GM12878 (cell line): ENCODE measurements around the gene RBKS. TPM values are rescaled to one million over a fixed set of nuclear protein-coding genes. Genes with fewer than 3 reads are reported as not detected.

Experiments used
- ATAC-seq: fragments of 200-7000 bp; cut with Tn5 transposase; 3 replicates; pipeline ENCODE4 v1.9.1; 2020; ENCODE audit warnings: mild to moderate bottlenecking, moderate library complexity
- BruUV-seq: library from RNA; stranded (reverse); fragments of 400-500 nt; replicated peaks from 2 replicates; lab custom pipeline; 2021; lab: Mats Ljungman, UMichigan
- CTCF ChIA-PET: fragments of 300-600 bp; sonication (Branson Sonifier 250); formaldehyde crosslinking; extraction: SDS; loops from one replicate; lab custom pipeline; 2021; ENCODE audit warnings: inconsistent platforms; lab: Yijun Ruan, JAX
- POLR2A ChIA-PET: fragments of 350-600 bp; formaldehyde crosslinking; extraction: SDS; loops from one replicate; lab custom pipeline; 2021; ENCODE audit warnings: inconsistent platforms; lab: Charles Lee
- RAD21 ChIA-PET: fragments of 300-600 bp; sonication (Branson Sonifier 250); formaldehyde crosslinking; loops from one replicate; lab custom pipeline; 2023; ENCODE audit warnings: antibody characterized with exemption; ENCODE audit not compliant: unreplicated experiment; lab: Charles Lee
- SMC1A ChIA-PET: fragments of 300-600 bp; sonication (Branson Sonifier 250); formaldehyde crosslinking; loops from one replicate; lab custom pipeline; 2023; ENCODE audit not compliant: unreplicated experiment, uncharacterized antibody; lab: Charles Lee
- DNase-seq: peaks from one replicate; pipeline ENCODE4 v3.0.0-alpha.2; 2011; ENCODE audit warnings: low read depth, low spot score
- FAIRE-seq: peaks from 3 replicates; lab custom pipeline; 2011; peaks lifted over from hg19 to GRCh38; lab: Jason Lieb, UNC
- H2AFZ ChIP-seq: 2 replicates; pipeline ENCODE4 v1.6.0; 2011; ENCODE audit warnings: low read depth, low read length, control low read depth; ENCODE audit not compliant: control insufficient read depth
- H3K27ac ChIP-seq: 2 replicates; pipeline ENCODE4 v1.5.1; 2011; ENCODE audit warnings: control low read depth; ENCODE audit not compliant: control insufficient read depth, insufficient read depth
- H3K27me3 ChIP-seq, 2 experiments: replicated peaks in 1 of 2; 2 replicates each; pipeline versions ENCODE4 v1.6.0 to v1.6.1; 2011; ENCODE audit warnings: low read length in 1 of 2; ENCODE audit not compliant: control insufficient read depth in 2 of 2, insufficient read depth in 2 of 2
- H3K36me3 ChIP-seq, 2 experiments: 2 replicates each; pipeline ENCODE4 v1.5.1; 2011; ENCODE audit warnings: low read length in 1 of 2; ENCODE audit not compliant: control insufficient read depth in 2 of 2, insufficient read depth in 2 of 2
- H3K4me1 ChIP-seq: 2 replicates; pipeline ENCODE4 v1.6.1; 2011; ENCODE audit warnings: mild to moderate bottlenecking, low read length, moderate library complexity, mixed read lengths; ENCODE audit not compliant: control insufficient read depth, insufficient read depth
- H3K4me2 ChIP-seq: 2 replicates; pipeline ENCODE4 v1.6.0; 2011; ENCODE audit warnings: control low read depth; ENCODE audit not compliant: control insufficient read depth, insufficient read depth
- H3K4me3 ChIP-seq: fragments of 200-600 bp; sonication (generic); 2 replicates; pipeline ENCODE4 v1.5.1; 2016
- H3K79me2 ChIP-seq: 2 replicates; pipeline ENCODE4 v1.6.0; 2011; ENCODE audit warnings: low read length; ENCODE audit not compliant: control insufficient read depth, insufficient read depth
- H3K9ac ChIP-seq: 2 replicates; pipeline ENCODE4 v1.8.0; 2011; ENCODE audit warnings: low read length, control low read depth, mixed read lengths; ENCODE audit not compliant: control insufficient read depth, insufficient read depth
- H3K9me3 ChIP-seq: replicated peaks from 3 replicates; pipeline ENCODE4 v1.5.1; 2011; ENCODE audit warnings: mild to moderate bottlenecking, low read length; ENCODE audit not compliant: control insufficient read depth, insufficient read depth
- H4K20me1 ChIP-seq: 2 replicates; pipeline ENCODE4 v1.6.0; 2011; ENCODE audit not compliant: control insufficient read depth, insufficient read depth
- BRCA1 ChIP-seq: IDR thresholded peaks from 2 replicates; pipeline ENCODE4 v1.6.1; 2011; ENCODE audit warnings: low read depth, low read length, improper control_type of control experiment
- CBX3 ChIP-seq: fragments of 200-600 bp; sonication (generic); IDR thresholded peaks from 2 replicates; pipeline ENCODE4 v1.6.1; 2016; ENCODE audit warnings: low read depth, borderline replicate concordance
- CREB1 ChIP-seq: IDR thresholded peaks from 2 replicates; pipeline ENCODE4 v1.6.1; 2012; ENCODE audit warnings: low read depth, mild to moderate bottlenecking, inconsistent platforms
- FOXM1 ChIP-seq: IDR thresholded peaks from 2 replicates; pipeline ENCODE4 v1.6.1; 2012; ENCODE audit warnings: low read depth, mild to moderate bottlenecking, inconsistent platforms, low read length, moderate library complexity
- IRF3 ChIP-seq: fragments of 450-650 bp; IDR thresholded peaks from 2 replicates; pipeline ENCODE4 v1.6.1; 2014; ENCODE audit warnings: mild to moderate bottlenecking
- MEF2B ChIP-seq: fragments of 450-650 bp; IDR thresholded peaks from 2 replicates; pipeline ENCODE4 v1.6.1; 2018; ENCODE audit warnings: mild to moderate bottlenecking, moderate library complexity; ENCODE audit not compliant: partially characterized antibody, poor library complexity, severe bottlenecking
- MXI1 ChIP-seq: fragments of 150-350 bp; IDR thresholded peaks from 2 replicates; pipeline ENCODE4 v1.6.1; 2011; ENCODE audit warnings: low read depth, mild to moderate bottlenecking, inconsistent platforms, low read length, improper control_type of control experiment
- MYC ChIP-seq: IDR thresholded peaks from 2 replicates; pipeline ENCODE4 v1.6.1; 2011; ENCODE audit warnings: mild to moderate bottlenecking, low read length, moderate library complexity, inconsistent platforms; ENCODE audit not compliant: insufficient read depth, insufficient replicate concordance, insufficient read length, severe bottlenecking
- NR2C1 ChIP-seq: fragments of 450-650 bp; IDR thresholded peaks from 2 replicates; pipeline ENCODE4 v1.6.1; 2017; ENCODE audit warnings: antibody characterized with exemption, mild to moderate bottlenecking, moderate library complexity
- SRF ChIP-seq, 2 experiments: IDR thresholded peaks; 2 replicates each; pipeline ENCODE4 v1.6.1; 2011; ENCODE audit warnings: low read depth in 2 of 2, low read length in 2 of 2, mild to moderate bottlenecking in 1 of 2, moderate library complexity in 1 of 2
- SUZ12 ChIP-seq: fragments of 200-600 bp; sonication (generic); IDR thresholded peaks from one replicate; pipeline ENCODE4 v1.6.1; 2018; ENCODE audit warnings: antibody characterized with exemption, mild to moderate bottlenecking; ENCODE audit not compliant: unreplicated experiment
- TAF1 ChIP-seq: IDR thresholded peaks from 2 replicates; pipeline ENCODE4 v1.6.1; 2011; ENCODE audit warnings: mild to moderate bottlenecking, low read depth, low read length, borderline replicate concordance
- TBL1XR1 ChIP-seq: IDR thresholded peaks from 2 replicates; pipeline ENCODE4 v1.6.1; 2012; ENCODE audit warnings: low read depth, low read length, improper control_type of control experiment
- ZNF384 ChIP-seq: IDR thresholded peaks from 2 replicates; pipeline ENCODE4 v1.6.1; 2012; ENCODE audit warnings: low read depth, mild to moderate bottlenecking, low read length, improper control_type of control experiment, borderline replicate concordance
- WGBS: methylation state at CpG from one replicate; pipeline ENCODE4 v1.1.6; 2016; ENCODE audit warnings: low lambda C conversion rate; ENCODE audit not compliant: insufficient replicate concordance, insufficient coverage; ENCODE audit errors: missing lambda C conversion rate; 5-methylcytosine and 5-hydroxymethylcytosine counted together
- in situ Hi-C: fragments of 300-500 bp; cut with MboI; formaldehyde crosslinking; loops from 9 replicates; pipeline ENCODE4 v1.14.3; 2018; ENCODE audit warnings: mixed read lengths
- intact Hi-C: fragments of 100-400 bp; cut with micrococcal nuclease; formaldehyde crosslinking; loops from one replicate; pipeline ENCODE4 v1.14.2; 2022; ENCODE audit not compliant: unreplicated experiment
- polyA plus RNA-seq, 11 experiments: library from polyadenylated mRNA; depleted of rRNA in 4 of 11; unstranded in 6 of 11; stranded (reverse) in 5 of 11; fragments of >200 nt; fragmentation: Nextera tagmentation in 4 of 11; fragmentation: Illumina TruSeq in 1 of 11; extraction: Ambion mirVana in 4 of 11; extraction: Trizol in 1 of 11; gene quantifications; 1 replicate in 1 of 11; 2 replicates in 10 of 11; pipeline versions ENCODE4 v1.2.1 to v1.2.3, GENCODE V29; 2011 to 2016; ENCODE audit warnings: inconsistent platforms in 2 of 11, missing spikeins in 2 of 11, low read depth in 1 of 11
- total RNA-seq, 4 experiments: library from RNA; depleted of rRNA in 3 of 4; stranded (reverse); fragments of >200 nt in 3 of 4; fragmentation: Illumina TruSeq in 1 of 4; extraction: Trizol in 1 of 4; gene quantifications; 2 replicates each; pipeline versions ENCODE4 v1.2.1 to v1.2.3, GENCODE V29; 2013 to 2021
- TF ChIP-seq, protein P1 (sequence below): IDR thresholded peaks from 2 replicates; pipeline ENCODE4 v1.6.1; 2011; ENCODE audit warnings: mild to moderate bottlenecking, low read depth, low read length, moderate library complexity; ENCODE audit not compliant: insufficient replicate concordance
- TF ChIP-seq, protein P2 (sequence below): IDR thresholded peaks from 2 replicates; pipeline ENCODE4 v1.6.1; 2011; ENCODE audit warnings: low read depth, low read length, improper control_type of control experiment, borderline replicate concordance

Gene RBKS
- total and polyA plus RNA-seq, 10 of the 15 experiments (the other 5 are each of a cell fraction or from before 2014, with no cell fraction given), result 0.39 to 1.8 (median 1.0) TPM

DNA sequence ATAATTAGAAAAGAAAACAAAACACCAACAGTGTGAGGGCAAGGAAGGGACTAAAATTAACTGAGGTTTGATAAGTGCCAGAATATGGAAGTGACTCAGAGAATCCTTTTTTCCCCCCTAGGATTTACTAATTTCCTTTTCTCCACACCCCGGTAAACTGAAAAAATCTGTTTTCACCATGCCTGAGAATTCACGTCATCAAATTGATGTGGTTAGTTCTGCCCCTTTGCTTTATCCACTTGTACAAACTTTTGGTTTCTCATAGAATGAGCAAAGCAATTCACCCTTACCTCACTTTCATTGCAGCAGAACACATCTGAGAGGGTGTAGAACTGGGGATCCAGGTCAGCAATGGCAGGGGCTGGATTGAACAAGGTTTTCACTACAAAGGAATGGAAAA lies 57.8 kb downstream of the RBKS start (continued):
- TF ChIP-seq, protein P1, sequence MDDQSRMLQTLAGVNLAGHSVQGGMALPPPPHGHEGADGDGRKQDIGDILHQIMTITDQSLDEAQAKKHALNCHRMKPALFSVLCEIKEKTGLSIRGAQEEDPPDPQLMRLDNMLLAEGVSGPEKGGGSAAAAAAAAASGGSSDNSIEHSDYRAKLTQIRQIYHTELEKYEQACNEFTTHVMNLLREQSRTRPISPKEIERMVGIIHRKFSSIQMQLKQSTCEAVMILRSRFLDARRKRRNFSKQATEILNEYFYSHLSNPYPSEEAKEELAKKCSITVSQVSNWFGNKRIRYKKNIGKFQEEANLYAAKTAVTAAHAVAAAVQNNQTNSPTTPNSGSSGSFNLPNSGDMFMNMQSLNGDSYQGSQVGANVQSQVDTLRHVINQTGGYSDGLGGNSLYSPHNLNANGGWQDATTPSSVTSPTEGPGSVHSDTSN, result no peak
- no peak for TF ChIP-seq SRF (IDR thresholded peaks at IDR 0.05; ENCODE audit: low read depth in 2 of 2, low read length in 2 of 2)
- TF ChIP-seq, all 136 proteins: peak for 0

DNA sequence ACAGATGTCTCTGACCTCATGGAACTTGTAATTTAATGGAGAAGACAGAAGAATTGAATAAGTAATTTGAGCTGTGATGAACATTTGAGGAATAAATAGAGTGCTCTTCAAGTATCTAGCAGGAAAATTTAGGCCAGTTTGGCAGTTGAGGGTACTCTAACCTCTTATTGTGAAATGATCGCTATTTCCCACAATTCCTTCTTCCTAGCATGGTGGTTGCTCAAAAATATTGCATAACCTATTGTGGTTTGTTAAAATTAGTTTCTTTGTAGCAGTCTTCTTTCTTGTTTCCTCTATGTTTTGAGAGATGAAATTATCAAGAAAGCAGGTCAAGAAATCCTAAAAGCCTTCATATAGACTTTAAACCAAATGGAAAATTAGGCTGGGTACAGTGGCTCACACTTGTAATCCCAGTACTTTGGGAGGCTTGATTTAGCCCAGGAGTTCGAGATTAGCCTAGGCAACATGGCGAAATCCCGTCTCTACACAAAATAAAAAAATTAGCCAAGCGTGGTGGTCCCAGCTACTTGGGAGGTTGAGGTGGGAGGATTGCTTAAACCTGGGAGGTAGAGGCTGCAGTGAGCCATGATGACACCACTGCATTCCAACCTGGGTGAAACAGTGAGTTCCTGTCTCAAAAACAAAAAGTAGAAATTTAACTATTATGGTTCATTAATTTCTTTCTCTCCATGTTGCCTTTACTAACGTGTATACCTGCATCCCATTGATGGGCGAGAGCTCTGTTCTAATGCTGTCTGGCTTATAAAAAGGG lies 58.7 kb downstream of the RBKS start:
- H3K36me3 ChIP-seq, result no peaks in the 10 kb centered on the region
- no peak for DNase-seq
- H3K9ac ChIP-seq, result no peak overlapping the region
- FAIRE-seq, result no peak
- H3K27me3 ChIP-seq, result no peaks in the 10 kb centered on the region
- no peak for ATAC-seq
- ChIA-PET SMC1A (no interaction called here), RAD21 (no interaction called here), POLR2A (no interaction called here), CTCF (no interaction called here)
- H3K79me2 ChIP-seq, result no peaks in the 10 kb centered on the region
- intact Hi-C loops, result no loop called here
- in situ Hi-C loops, result no loop called here
- TF ChIP-seq CBX3 (no peak), CREB1 (no peak), MYC (no peak), NR2C1 (no peak), IRF3 (no peak), FOXM1 (no peak), BRCA1 (no peak), TBL1XR1 (no peak), ZNF384 (no peak), TAF1 (no peak), SUZ12 (no peak), MXI1 (no peak), MEF2B (no peak)
- TF ChIP-seq, protein P2, sequence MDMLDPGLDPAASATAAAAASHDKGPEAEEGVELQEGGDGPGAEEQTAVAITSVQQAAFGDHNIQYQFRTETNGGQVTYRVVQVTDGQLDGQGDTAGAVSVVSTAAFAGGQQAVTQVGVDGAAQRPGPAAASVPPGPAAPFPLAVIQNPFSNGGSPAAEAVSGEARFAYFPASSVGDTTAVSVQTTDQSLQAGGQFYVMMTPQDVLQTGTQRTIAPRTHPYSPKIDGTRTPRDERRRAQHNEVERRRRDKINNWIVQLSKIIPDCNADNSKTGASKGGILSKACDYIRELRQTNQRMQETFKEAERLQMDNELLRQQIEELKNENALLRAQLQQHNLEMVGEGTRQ, result no peak
- H3K27ac ChIP-seq, result no peak overlapping the region
- WGBS, result 56% methylated on average over 7 of the region's 7 CpGs
- no peaks in the 10 kb centered on the region for H3K9me3 ChIP-seq
- H3K4me3 ChIP-seq, result no peak overlapping the region
- no peak overlapping the region for H3K4me2 ChIP-seq
- H2AFZ ChIP-seq, result no peak overlapping the region
- no peaks in the 10 kb centered on the region for H4K20me1 ChIP-seq
- H3K4me1 ChIP-seq, result no peaks in the 10 kb centered on the region
- no TSS peak for BruUV-seq
